AG10803 (cell line): ENCODE measurements around the gene SORCS3.

Experiments used
- DNase-seq: peaks from one replicate; pipeline ENCODE4 v3.0.0; 2010; ENCODE audit warnings: low read depth
- H3K4me3 ChIP-seq: 2 replicates; pipeline ENCODE4 v1.5.1; 2011; ENCODE audit warnings: mild to moderate bottlenecking, low read length, control low read depth
- TF ChIP-seq, protein P1 (sequence below): conservative IDR thresholded peaks from 2 replicates; pipeline ENCODE4 v1.5.1; 2011; ENCODE audit warnings: mild to moderate bottlenecking, low read length, control low read depth, inconsistent platforms

The SORCS3 gene

DNA sequence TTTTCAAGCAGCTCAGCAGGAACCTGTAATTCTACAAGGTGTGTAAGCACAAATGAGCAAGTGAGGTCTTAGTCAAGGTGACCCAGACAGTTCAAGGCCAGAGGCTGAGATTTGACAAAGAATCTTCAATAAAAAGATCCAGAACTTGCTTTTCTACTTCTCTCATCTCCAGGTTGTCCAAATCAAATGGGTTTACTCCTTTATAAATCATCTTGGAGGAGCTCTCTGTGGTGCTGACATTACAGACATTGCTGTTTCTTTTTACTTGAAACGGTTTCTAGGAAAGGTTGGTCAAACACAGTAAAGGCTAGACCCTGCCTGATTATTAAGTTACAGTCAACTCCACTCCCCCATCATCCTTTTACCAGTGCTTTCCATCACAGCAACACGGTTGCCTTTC lies 504.6 kb downstream of the SORCS3 start:
- TF ChIP-seq, protein P1, sequence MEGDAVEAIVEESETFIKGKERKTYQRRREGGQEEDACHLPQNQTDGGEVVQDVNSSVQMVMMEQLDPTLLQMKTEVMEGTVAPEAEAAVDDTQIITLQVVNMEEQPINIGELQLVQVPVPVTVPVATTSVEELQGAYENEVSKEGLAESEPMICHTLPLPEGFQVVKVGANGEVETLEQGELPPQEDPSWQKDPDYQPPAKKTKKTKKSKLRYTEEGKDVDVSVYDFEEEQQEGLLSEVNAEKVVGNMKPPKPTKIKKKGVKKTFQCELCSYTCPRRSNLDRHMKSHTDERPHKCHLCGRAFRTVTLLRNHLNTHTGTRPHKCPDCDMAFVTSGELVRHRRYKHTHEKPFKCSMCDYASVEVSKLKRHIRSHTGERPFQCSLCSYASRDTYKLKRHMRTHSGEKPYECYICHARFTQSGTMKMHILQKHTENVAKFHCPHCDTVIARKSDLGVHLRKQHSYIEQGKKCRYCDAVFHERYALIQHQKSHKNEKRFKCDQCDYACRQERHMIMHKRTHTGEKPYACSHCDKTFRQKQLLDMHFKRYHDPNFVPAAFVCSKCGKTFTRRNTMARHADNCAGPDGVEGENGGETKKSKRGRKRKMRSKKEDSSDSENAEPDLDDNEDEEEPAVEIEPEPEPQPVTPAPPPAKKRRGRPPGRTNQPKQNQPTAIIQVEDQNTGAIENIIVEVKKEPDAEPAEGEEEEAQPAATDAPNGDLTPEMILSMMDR: no peak
- DNase-seq: no peak
- no peak overlapping the region for H3K4me3 ChIP-seq

DNA sequence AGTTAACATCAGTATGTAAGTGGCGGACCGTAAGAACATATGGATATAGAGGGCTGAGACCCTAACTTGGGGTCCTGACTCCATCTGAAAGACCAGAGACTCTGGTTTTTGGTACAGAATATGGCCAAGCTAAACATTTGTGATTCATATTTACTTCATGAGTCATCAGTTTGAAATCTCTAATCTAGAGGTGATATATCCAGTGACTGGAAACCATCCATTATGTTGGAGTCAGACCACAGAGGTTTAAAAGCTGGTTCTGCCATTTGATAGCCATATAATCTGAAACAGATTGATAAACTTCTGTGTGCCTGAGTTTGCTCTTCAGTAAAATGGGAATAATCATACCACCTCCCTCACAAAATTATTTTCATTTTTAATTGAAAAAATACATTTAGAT lies 505.3 kb downstream of the SORCS3 start:
- DNase-seq: no peak
- TF ChIP-seq, protein P1: no peak
- H3K4me3 ChIP-seq: no peak overlapping the region

DNA sequence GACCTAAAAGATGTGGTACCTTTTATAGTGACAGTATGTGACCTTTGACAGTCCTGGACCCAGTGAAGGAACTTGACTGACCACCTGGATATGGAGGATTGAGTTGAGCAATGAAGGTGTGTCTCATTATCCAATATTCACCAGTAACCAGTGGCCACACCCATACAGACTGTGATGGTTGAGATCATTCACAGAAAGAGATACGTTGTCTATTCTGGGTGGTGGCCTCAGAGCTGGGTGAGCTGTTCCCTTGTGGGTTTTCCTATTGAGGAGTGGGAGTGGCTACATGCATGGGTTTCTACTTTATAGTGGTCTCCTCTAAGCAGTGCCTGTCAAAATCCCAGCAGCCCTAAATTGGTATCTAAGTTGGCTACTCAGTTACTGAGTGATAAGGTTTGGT lies 507.4 kb downstream of the SORCS3 start:
- no peak overlapping the region for H3K4me3 ChIP-seq
- TF ChIP-seq, protein P1: no peak
- no peak for DNase-seq

DNA sequence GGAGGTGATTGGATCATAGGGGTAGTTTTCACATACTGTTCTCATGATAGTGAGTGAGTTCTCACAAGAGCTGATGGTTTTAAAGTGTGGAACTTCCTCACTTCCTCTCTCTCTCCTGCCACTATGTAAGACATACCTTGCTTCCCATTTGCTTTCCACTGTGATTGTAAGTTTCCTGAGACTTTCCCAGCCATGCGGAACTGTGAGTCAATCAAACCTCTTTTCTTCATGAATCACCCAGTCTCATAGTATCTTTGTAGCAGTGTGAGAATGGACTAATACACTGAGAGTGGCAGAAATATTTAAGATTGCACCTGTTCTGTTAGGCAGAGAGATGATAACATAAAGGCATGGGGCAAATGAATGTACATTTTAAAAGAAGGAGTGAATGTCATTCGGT lies 507.8 kb downstream of the SORCS3 start:
- no peak overlapping the region for H3K4me3 ChIP-seq
- DNase-seq: no peak
- TF ChIP-seq, protein P1: no peak

DNA sequence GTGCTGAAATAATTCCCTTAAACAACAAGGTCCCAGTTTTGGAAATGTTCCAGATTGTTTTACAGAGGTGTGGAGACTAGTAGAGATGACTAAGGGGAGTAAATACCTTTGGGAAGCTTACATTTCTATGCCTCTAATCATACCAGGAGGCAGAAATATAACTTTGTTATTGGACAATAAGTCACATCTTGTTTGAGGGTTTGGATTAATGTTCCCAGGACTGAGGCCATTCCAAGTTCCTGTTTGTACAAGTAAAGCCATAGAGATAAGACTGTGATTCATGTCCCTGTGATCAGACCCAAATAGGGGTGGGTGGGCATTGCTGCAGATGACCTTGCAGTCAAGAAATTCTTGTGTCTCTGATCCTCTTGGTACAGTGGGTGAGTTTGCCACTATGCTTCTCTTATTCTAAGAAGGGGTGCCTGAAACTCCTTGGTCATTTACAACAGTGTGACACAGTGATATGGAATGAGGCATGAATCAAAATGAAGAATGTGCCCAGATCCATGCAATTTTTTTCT lies 508.3 kb downstream of the SORCS3 start:
- no peak overlapping the region for H3K4me3 ChIP-seq
- DNase-seq: peak; percentile 33
- TF ChIP-seq, protein P1: no peak

DNA sequence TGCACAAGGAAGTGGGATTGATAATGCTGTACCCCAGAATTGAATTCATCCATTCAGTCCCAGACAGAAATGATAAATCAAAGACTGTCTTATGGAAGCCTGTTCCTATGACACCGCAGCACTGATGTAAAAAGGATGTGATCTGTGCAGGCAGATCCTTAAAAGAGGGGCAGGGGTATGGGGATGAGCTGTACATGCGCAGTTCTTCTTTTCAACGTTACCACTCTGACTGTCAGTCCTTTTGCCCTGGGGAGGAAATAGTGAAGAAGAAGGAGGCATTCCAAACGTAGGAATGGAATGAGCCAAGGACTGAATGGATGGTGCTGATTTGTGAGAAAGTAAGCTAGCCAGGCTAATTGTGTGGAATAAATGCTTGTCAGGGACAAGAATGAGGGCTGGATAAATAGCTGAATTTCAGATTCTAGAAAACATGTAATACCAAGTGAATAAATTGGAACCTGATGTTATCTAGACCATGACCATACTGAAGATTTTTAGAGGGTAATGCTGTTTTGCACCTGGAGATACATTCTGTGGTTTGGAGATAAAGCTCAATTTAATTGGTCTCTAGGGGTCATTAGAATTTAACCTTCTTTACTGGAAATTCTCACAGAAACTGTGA lies 509.3 kb downstream of the SORCS3 start:
- TF ChIP-seq, protein P1: no peak
- peak; percentile 51 for DNase-seq
- H3K4me3 ChIP-seq: no peak overlapping the region

DNA sequence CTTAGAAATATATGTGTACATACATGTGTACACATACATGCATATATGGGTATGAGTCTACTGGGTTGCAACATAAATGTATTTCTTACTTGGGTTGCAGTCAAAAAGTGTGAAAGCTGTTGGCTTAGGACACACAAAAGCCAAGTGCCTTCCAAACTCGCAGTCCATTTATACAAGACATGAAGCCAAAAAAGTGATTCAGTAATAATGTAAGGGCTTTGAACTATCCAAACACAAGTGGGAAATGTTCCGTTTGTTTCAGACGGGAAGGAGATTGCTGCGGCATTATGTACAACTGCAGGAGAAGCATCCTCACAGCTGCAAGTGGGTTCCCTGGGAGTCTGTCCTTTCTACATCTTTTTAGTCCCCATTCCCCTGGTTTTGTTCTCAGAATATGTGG lies 513.6 kb downstream of the SORCS3 start:
- TF ChIP-seq, protein P1: no peak
- no peak overlapping the region for H3K4me3 ChIP-seq
- no peak for DNase-seq
